Esophagus squamous epithelium (tissue), 4 donors: ENCODE results near the gene DEUP1.

Experiments
- CTCF ChIP-seq, 6 experiments: fragments of 450-650 bp in 4 of 6; fragments of 200-600 bp in 2 of 6; sonication (generic) in 2 of 6; IDR thresholded peaks; one replicate each; pipeline ENCODE4 v1.5.1; 2016 to 2019; ENCODE audit warnings: antibody characterized with exemption in 6 of 6, mild to moderate bottlenecking in 4 of 6, moderate library complexity in 4 of 6
- POLR2A ChIP-seq, 4 donors: fragments of 450-650 bp; IDR thresholded peaks; one replicate each; pipeline ENCODE4 v1.6.1; 2017; ENCODE audit warnings: antibody characterized with exemption in 4 of 4, mild to moderate bottlenecking in 4 of 4, moderate library complexity in 3 of 4

DNA sequence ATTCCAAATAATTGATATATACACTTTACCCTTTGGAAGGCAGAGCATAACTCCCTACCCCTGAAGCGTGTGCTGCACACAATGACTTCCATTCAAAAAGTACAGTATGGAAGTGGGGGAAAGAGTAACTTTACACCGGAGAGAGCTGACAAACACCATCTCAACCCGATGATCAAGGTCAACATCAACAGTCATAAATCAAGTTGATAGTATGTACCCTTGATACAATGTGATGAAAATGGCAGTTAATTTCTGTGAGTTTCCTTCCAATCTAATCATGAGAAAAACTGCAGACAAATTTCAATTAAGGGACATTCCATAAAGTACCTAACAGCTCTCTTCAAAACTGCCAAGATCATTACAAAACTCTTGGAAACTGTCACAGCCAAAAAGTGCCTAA, 6.0 kb upstream of the DEUP1 start:
- TF ChIP-seq CTCF (IDR thresholded peaks at IDR 0.05) (no peak), POLR2A (IDR thresholded peaks at IDR 0.05) (no peak)
